HEK293 (cell line): ENCODE data around the gene NCDN.

Source experiments
- CTCF ChIA-PET: fragments of 350-600 bp; formaldehyde crosslinking; extraction: SDS; loops from one replicate; lab custom pipeline; 2021; ENCODE audit warnings: antibody characterized with exemption; lab: Yijun Ruan, JAX
- POLR2A ChIA-PET: fragments of 300-600 bp; formaldehyde crosslinking; extraction: SDS; loops from one replicate; lab custom pipeline; 2020; ENCODE audit warnings: antibody characterized with exemption, inconsistent platforms; lab: Yijun Ruan, JAX
- H3K27ac ChIP-seq: fragments of 200-500 bp; sonication (Bioruptor generic); 2 replicates; pipeline ENCODE4 v1.5.1; 2014; ENCODE audit warnings: low read depth, low read length, control low read depth, inconsistent platforms; ENCODE audit errors: extremely low read depth
- H3K36me3 ChIP-seq, 2 experiments: fragments of 200-500 bp in 1 of 2; sonication (Bioruptor generic) in 1 of 2; 1 replicate in 1 of 2; 2 replicates in 1 of 2; pipeline ENCODE4 v1.5.1; 2014 to 2017; ENCODE audit warnings: inconsistent platforms in 2 of 2, low read length in 2 of 2; ENCODE audit not compliant: control insufficient read depth in 2 of 2, insufficient read depth in 1 of 2
- H3K4me1 ChIP-seq: fragments of 200-500 bp; sonication (Bioruptor generic); 2 replicates; pipeline ENCODE4 v1.5.1; 2014; ENCODE audit warnings: mild to moderate bottlenecking, low read length, inconsistent platforms; ENCODE audit not compliant: control insufficient read depth, insufficient read depth
- H3K4me3 ChIP-seq: 2 replicates; pipeline ENCODE4 v1.5.1; 2011; ENCODE audit warnings: low read depth, mild to moderate bottlenecking, control low read depth, low read length, moderate library complexity
- H3K9me3 ChIP-seq: fragments of 200-500 bp; sonication (Bioruptor generic); 2 replicates; pipeline ENCODE4 v1.5.1; 2014; ENCODE audit warnings: low read depth, low read length, inconsistent platforms; ENCODE audit not compliant: control insufficient read depth, insufficient read depth
- EGR2 ChIP-seq: fragments of 450-650 bp; formaldehyde crosslinking; IDR thresholded peaks from 2 replicates; pipeline ENCODE4 v1.5.1; 2016; ENCODE audit warnings: low read depth, missing biosample characterization, missing genetic modification characterization
- FEZF1 ChIP-seq: fragments of 450-650 bp; formaldehyde crosslinking; IDR thresholded peaks from 2 replicates; pipeline ENCODE4 v1.5.1; 2016; ENCODE audit warnings: missing biosample characterization, missing genetic modification characterization
- KLF10 ChIP-seq: fragments of 450-650 bp; IDR thresholded peaks from 2 replicates; pipeline ENCODE4 v1.5.1; 2018; ENCODE audit warnings: missing biosample characterization, mild to moderate bottlenecking, missing genetic modification characterization
- MZF1 ChIP-seq: fragments of 450-650 bp; formaldehyde crosslinking; IDR thresholded peaks from 2 replicates; pipeline ENCODE4 v1.5.1; 2017; ENCODE audit warnings: missing biosample characterization, missing genetic modification characterization, borderline replicate concordance
- OSR2 ChIP-seq: fragments of 450-650 bp; formaldehyde crosslinking; IDR thresholded peaks from 2 replicates; pipeline ENCODE4 v1.5.1; 2016; ENCODE audit warnings: missing biosample characterization, missing genetic modification characterization
- PRDM1 ChIP-seq: fragments of 450-650 bp; formaldehyde crosslinking; IDR thresholded peaks from 2 replicates; pipeline ENCODE4; 2016; ENCODE audit warnings: missing biosample characterization, missing genetic modification characterization
- PRDM10 ChIP-seq: fragments of 450-650 bp; formaldehyde crosslinking; IDR thresholded peaks from 2 replicates; pipeline ENCODE4 v1.5.1; 2016; ENCODE audit warnings: missing biosample characterization, missing genetic modification characterization
- TCF7L2 ChIP-seq: IDR thresholded peaks from 2 replicates; pipeline ENCODE4 v1.6.1; 2011; ENCODE audit warnings: low read depth, mild to moderate bottlenecking, inconsistent platforms, low read length, moderate library complexity, borderline replicate concordance
- TRIM28 ChIP-seq: IDR thresholded peaks from 2 replicates; pipeline ENCODE4 v1.6.1; 2011; ENCODE audit warnings: low read length, control low read depth, borderline replicate concordance
- ZBTB49 ChIP-seq: fragments of 450-650 bp; formaldehyde crosslinking; IDR thresholded peaks from 2 replicates; pipeline ENCODE4 v1.5.1; 2016; ENCODE audit warnings: missing biosample characterization, missing genetic modification characterization, low read depth
- ZFP41 ChIP-seq: fragments of 450-650 bp; formaldehyde crosslinking; IDR thresholded peaks from 2 replicates; pipeline ENCODE4 v1.5.1; 2016; ENCODE audit warnings: missing biosample characterization, missing genetic modification characterization, borderline replicate concordance
- ZNF148 ChIP-seq: fragments of 450-650 bp; formaldehyde crosslinking; IDR thresholded peaks from 2 replicates; pipeline ENCODE4 v1.5.0; 2017; ENCODE audit warnings: missing biosample characterization, missing genetic modification characterization, borderline replicate concordance
- ZNF16 ChIP-seq: fragments of 450-650 bp; formaldehyde crosslinking; IDR thresholded peaks from 2 replicates; pipeline ENCODE4 v1.5.1; 2016; ENCODE audit warnings: low read depth, missing biosample characterization, missing genetic modification characterization
- ZNF19 ChIP-seq: fragments of 450-650 bp; formaldehyde crosslinking; IDR thresholded peaks from 2 replicates; pipeline ENCODE4; 2016; ENCODE audit warnings: missing biosample characterization, missing genetic modification characterization, low read depth
- ZNF214 ChIP-seq: fragments of 450-650 bp; formaldehyde crosslinking; IDR thresholded peaks from 2 replicates; pipeline ENCODE4 v1.5.1; 2017; ENCODE audit warnings: missing biosample characterization, mild to moderate bottlenecking, missing genetic modification characterization, borderline replicate concordance
- ZNF266 ChIP-seq: fragments of 450-650 bp; formaldehyde crosslinking; IDR thresholded peaks from 2 replicates; pipeline ENCODE4 v1.5.1; 2016; ENCODE audit warnings: missing biosample characterization, missing genetic modification characterization, low read depth
- ZNF423 ChIP-seq: fragments of 450-650 bp; formaldehyde crosslinking; IDR thresholded peaks from 2 replicates; pipeline ENCODE4 v1.5.1; 2016; ENCODE audit warnings: missing biosample characterization, missing genetic modification characterization
- ZNF473 ChIP-seq: fragments of 450-650 bp; formaldehyde crosslinking; IDR thresholded peaks from 2 replicates; pipeline ENCODE4 v1.5.1; 2017; ENCODE audit warnings: missing biosample characterization, missing genetic modification characterization
- ZNF555 ChIP-seq: fragments of 450-650 bp; formaldehyde crosslinking; conservative IDR thresholded peaks from 2 replicates; pipeline ENCODE4 v1.5.1; 2017; ENCODE audit warnings: missing biosample characterization, mild to moderate bottlenecking, missing genetic modification characterization, inconsistent platforms
- ZNF692 ChIP-seq: fragments of 450-650 bp; formaldehyde crosslinking; IDR thresholded peaks from 2 replicates; pipeline ENCODE4 v1.5.1; 2016; ENCODE audit warnings: missing biosample characterization, missing genetic modification characterization
- TF ChIP-seq, protein P1 (sequence below): fragments of 450-650 bp; formaldehyde crosslinking; IDR thresholded peaks from 2 replicates; pipeline ENCODE4 v1.5.1; 2017; ENCODE audit warnings: missing biosample characterization, missing genetic modification characterization

NCDN gene

GRCh38 chr1:35591211-35591610 lies 33.6 kb downstream of the NCDN start (continued):
- no peak for TF ChIP-seq ZNF148
- no peak for TF ChIP-seq ZNF692
- no peak for TF ChIP-seq ZNF214
- TF ChIP-seq TRIM28 = no peak

DNA sequence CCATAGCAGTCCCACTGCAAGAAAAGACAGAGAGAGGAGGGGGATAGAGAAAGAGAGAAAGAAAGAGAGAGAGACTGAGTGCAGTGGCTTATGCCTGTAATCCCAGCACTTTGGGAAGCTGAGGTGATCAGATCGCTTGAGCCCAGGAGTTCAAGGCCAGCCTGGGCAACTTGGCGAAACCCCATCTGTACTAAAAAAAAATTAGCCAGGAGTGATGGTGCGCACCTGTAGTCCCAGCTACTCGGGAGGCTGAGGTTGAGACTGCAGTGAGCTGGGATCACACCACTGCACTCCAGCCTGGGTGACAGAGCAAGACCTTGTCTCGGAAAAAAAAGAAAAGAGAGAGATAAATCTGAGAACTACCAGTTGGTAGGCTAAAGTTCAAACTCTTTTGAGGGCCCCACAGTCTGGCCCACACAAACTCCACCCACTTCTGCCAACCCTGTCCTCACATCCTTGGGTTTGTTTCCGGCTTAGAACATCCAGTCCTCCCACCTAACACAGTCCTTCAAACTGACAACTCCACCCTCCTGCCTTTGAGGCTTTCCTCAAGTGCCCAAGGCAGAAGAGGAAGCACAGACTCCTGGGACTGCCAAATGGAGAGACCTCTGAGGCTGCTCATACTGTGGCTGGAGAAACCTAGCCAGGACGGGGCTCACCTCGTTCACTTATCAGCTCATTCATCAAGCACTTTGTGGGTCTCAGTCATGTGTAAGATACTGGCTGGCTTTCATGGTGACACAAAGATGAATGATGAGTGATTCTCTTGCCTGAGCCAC lies 35.6 kb downstream of the NCDN start:
- ChIA-PET POLR2A (interaction anchor here (1.2 kb wide), 1 partner anchor 20 kb away, joined by 3 read pairs; the partner anchor contains the start of gene TFAP2E), CTCF (interaction anchor here (0.9 to 1.9 kb wide), 2 partner anchors 11 to 134 kb away, joined by 3 to 6 read pairs; no protein-coding TSS in a partner anchor)
- Histone ChIP-seq H3K4me3 (no peak overlapping the region), H3K27ac (no peak overlapping the region), H3K36me3 (peaks cover 0 to 38% of the 10 kb centered on the region in 2 experiments; a peak in 1 of 3 replicates), H3K4me1 (no peaks in the 10 kb centered on the region), H3K9me3 (no peaks in the 10 kb centered on the region)
- TF ChIP-seq KLF10 = no peak
- TF ChIP-seq ZNF16 (tag by site-specific recombination) = no peak
- no peak for TF ChIP-seq OSR2 (tag by site-specific recombination)
- no peak for TF ChIP-seq ZNF555 (tag by site-specific recombination)
- no peak for TF ChIP-seq ZBTB49 (tag by site-specific recombination)
- TF ChIP-seq, protein P1, sequence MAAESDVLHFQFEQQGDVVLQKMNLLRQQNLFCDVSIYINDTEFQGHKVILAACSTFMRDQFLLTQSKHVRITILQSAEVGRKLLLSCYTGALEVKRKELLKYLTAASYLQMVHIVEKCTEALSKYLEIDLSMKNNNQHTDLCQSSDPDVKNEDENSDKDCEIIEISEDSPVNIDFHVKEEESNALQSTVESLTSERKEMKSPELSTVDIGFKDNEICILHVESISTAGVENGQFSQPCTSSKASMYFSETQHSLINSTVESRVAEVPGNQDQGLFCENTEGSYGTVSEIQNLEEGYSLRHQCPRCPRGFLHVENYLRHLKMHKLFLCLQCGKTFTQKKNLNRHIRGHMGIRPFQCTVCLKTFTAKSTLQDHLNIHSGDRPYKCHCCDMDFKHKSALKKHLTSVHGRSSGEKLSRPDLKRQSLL (tag by site-specific recombination) = no peak
- no peak for TF ChIP-seq PRDM10 (tag by site-specific recombination)
- TF ChIP-seq ZFP41 (tag by site-specific recombination) = no peak
- no peak for TF ChIP-seq ZNF19
- TF ChIP-seq PRDM1 (tag by site-specific recombination) = no peak
- TF ChIP-seq ZNF423 (tag by site-specific recombination) = no peak
- peak; percentile 81 for TF ChIP-seq EGR2
- peak; percentile 49; the same call in 1 of the 2 replicates for TF ChIP-seq FEZF1 (tag by site-specific recombination)
- TF ChIP-seq MZF1 (tag by site-specific recombination) = no peak
- TF ChIP-seq ZNF473 (tag by site-specific recombination) = no peak
- TF ChIP-seq TCF7L2 = no peak
- TF ChIP-seq ZNF266 (tag by site-specific recombination) = no peak
